Measurements from ENCODE around the gene PFN1. TPM values are rescaled to one million over a fixed set of nuclear protein-coding genes. Genes with fewer than 3 reads are reported as not detected.

Gene PFN1
- polyA plus RNA-seq, 10 donors, result 282 to 440 (median 354) TPM

DNA sequence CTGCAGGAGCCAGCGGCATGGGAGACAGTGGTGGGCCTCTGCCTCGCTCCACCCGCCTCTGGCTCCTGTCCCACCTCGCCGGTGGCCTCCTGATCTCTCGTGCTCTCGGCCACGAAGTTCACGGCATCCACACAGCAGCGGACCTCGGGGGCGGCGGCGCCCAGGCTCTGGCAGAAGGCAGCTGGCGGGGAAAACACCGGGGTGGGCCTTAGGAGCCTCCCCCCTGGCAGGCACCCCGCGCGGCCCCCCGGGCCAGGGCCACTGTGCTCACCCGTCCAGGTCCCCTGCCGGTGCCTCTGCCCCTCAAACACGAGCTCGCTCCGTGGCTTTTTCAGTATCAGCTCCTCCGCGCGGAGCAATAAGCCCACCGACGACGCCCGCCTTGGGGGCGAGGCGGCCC is 49.4 kb downstream of the PFN1 start:
- DNase-seq, result peak in 1 of 3 donors; percentile 56

DNA sequence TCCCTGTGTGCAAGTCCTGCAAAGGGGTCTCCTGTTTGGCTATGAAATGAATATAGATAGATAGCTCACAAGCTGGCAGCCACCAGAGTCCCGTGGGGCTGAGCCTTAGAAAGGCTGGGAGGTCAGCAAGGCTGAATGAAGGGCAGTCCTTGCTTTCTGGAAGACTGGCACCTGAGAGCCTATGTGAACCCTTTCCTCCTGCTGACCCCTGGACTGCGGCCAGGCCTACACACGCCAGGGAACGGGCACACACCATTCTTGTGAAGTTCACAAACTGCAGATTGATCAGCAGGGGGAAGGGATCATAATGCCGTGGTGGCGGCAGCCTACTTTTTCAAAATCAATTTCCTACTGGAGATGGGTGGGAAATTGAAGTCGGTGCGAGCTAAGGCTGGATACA is 50.0 kb downstream of the PFN1 start:
- no peak for DNase-seq

DNA sequence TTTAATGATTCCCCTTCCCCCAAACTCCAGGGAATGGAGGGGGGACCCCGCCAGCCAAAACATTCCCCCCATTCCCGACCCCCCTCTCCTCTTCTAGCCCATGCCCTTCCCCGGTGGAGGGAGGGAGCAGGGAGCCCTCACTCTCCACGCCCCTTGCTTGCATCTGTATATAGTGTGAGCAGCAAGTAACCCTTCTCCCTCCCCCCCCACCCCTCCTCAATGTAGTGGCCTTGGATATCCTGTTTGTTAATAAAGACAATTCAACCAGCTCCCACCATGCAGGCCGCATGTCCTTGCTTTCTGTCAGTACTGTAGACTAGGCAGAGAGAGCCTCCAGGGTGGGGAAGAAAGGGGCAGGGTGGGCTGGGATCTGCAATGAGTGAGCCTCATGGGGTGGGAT is 50.5 kb downstream of the PFN1 start:
- DNase-seq, result no peak

DNA sequence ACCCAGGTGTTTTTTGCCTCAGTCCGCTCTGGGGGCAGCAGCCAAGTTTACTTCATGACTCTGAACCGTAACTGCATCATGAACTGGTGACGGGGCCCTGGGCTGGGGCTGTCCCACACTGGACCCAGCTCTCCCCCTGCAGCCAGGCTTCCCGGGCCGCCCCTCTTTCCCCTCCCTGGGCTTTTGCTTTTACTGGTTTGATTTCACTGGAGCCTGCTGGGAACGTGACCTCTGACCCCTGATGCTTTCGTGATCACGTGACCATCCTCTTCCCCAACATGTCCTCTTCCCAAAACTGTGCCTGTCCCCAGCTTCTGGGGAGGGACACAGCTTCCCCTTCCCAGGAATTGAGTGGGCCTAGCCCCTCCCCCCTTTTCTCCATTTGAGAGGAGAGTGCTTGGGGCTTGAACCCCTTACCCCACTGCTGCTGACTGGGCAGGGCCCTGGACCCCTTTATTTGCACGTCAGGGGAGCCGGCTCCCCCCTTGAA is 51.1 kb downstream of the PFN1 start:
- DNase-seq, result no peak

DNA sequence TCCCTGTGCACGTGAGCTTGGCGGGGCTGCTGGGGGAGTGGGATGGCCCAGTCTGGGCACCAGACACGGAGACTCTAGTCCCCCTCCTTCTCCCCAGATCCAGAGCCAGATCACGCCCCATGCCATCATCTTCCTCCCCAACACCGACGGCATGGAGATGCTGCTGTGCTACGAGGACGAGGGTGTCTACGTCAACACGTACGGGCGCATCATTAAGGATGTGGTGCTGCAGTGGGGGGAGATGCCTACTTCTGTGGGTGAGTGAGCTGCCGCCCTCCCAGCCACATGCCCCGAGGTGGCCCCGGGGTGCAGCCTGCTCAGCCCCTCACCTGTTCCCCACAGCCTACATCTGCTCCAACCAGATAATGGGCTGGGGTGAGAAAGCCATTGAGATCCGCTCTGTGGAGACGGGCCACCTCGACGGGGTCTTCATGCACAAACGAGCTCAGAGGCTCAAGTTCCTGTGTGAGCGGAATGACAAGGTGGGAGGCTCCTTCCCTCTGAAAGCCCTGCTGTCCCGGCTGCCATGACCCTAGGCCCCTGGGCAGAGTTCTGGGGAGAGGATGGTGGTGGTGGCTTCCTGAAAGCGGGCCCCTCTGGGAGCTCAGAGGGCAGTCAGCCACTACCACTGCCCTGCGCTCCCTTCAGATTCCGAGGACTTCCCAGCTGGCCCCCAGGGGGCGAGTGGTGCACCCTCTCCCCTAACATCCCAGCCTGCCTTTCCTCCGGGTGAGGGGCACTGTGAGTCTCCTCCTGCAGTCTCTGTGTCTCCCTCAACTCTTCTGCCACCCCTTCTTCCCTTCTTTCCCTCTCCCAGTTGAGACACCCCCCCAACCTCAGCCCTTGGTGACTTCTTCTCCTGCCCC is 51.8 kb downstream of the PFN1 start:
- no peak for DNase-seq

DNA sequence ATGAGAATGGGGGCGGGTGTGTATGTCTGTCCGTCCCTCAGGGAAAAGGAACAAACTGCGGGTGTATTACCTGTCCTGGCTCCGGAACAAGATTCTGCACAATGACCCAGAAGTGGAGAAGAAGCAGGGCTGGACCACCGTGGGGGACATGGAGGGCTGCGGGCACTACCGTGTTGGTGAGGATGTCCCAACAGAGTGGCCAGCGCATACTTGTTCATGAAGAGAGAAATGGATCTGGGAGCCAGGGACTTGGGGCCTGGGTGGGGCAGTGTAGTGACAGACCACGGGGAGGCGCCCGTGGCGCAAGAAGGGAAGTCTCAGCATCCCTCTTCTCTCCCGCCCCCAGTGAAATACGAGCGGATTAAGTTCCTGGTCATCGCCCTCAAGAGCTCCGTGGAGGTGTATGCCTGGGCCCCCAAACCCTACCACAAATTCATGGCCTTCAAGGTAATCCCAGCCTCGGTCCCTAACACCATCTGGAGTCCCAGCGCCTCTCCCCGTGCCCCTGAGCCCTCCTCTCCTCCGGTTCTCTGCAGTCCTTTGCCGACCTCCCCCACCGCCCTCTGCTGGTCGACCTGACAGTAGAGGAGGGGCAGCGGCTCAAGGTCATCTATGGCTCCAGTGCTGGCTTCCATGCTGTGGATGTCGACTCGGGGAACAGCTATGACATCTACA is 52.5 kb downstream of the PFN1 start:
- no peak for DNase-seq

Other genes with a start within 250 kb of the PFN1 start
- 10 to 100 TPM; 26.8 to 34.6 (median 31.6) TPM for gene PELP1, start 244.4 kb downstream of the PFN1 start, polyA plus RNA-seq (ENCODE audit: insufficient read length in 10 of 10)
- gene ARRB2, start 237.9 kb downstream of the PFN1 start, polyA plus RNA-seq (ENCODE audit: insufficient read length in 10 of 10), result 10 to 100 TPM; 17.8 to 25.8 (median 20.3) TPM
- 10 to 100 TPM; 13.4 to 17.4 (median 15.8) TPM for gene MED11, start 217.1 kb downstream of the PFN1 start, polyA plus RNA-seq (ENCODE audit: insufficient read length in 10 of 10)
- gene ZMYND15, start 208.7 kb downstream of the PFN1 start, polyA plus RNA-seq (ENCODE audit: insufficient read length in 10 of 10), result under 1 TPM; 0.19 to 0.52 (median 0.30) TPM
- 1 to 10 TPM; 3.2 to 6.0 (median 5.2) TPM for gene CXCL16, start 208.6 kb downstream of the PFN1 start, polyA plus RNA-seq (ENCODE audit: insufficient read length in 10 of 10)
- gene TM4SF5, start 176.6 kb downstream of the PFN1 start, polyA plus RNA-seq (ENCODE audit: insufficient read length in 10 of 10), result not detected
- 1 to 10 TPM; 3.9 to 8.3 (median 5.8) TPM for gene VMO1, start 162.2 kb downstream of the PFN1 start, polyA plus RNA-seq (ENCODE audit: insufficient read length in 10 of 10)
- gene GLTPD2, start 159.6 kb downstream of the PFN1 start, polyA plus RNA-seq (ENCODE audit: insufficient read length in 10 of 10), result under 1 TPM in 9 of 10 donors, not detected in 1; 0.40 to 0.79 (median 0.56) TPM
- 100 to 1,000 TPM in 4 of 10 donors, 10 to 100 TPM in 6; 88.8 to 107 (median 96.2) TPM for gene PSMB6, start 152.4 kb downstream of the PFN1 start, polyA plus RNA-seq (ENCODE audit: insufficient read length in 10 of 10)
- 10 to 100 TPM; 15.4 to 35.0 (median 24.6) TPM for gene PLD2, start 141.4 kb downstream of the PFN1 start, polyA plus RNA-seq (ENCODE audit: insufficient read length in 10 of 10)
- 10 to 100 TPM; 24.8 to 47.0 (median 30.4) TPM for gene MINK1, start 115.2 kb downstream of the PFN1 start, polyA plus RNA-seq (ENCODE audit: insufficient read length in 10 of 10)
- 1 to 10 TPM in 8 of 10 donors, under 1 TPM in 2; 0.67 to 2.1 (median 1.4) TPM for gene C17orf107, start 49.0 kb downstream of the PFN1 start, polyA plus RNA-seq (ENCODE audit: insufficient read length in 10 of 10)
- 1 to 10 TPM in 8 of 10 donors, under 1 TPM in 2; 0.67 to 5.5 (median 1.7) TPM for gene CHRNE, start 45.4 kb downstream of the PFN1 start, polyA plus RNA-seq (ENCODE audit: insufficient read length in 10 of 10)
- gene GP1BA, start 16.3 kb downstream of the PFN1 start, polyA plus RNA-seq (ENCODE audit: insufficient read length in 10 of 10), result 1 to 10 TPM in 4 of 10 donors, under 1 TPM in 6; 0.58 to 1.7 (median 0.81) TPM
- gene SLC25A11, start 8.5 kb downstream of the PFN1 start, polyA plus RNA-seq (ENCODE audit: insufficient read length in 10 of 10), result 10 to 100 TPM; 41.8 to 58.0 (median 49.9) TPM
- 10 to 100 TPM; 61.9 to 77.7 (median 68.3) TPM for gene RNF167, start 8.3 kb downstream of the PFN1 start, polyA plus RNA-seq (ENCODE audit: insufficient read length in 10 of 10)
- gene ENO3, start 2.6 kb upstream of the PFN1 start, polyA plus RNA-seq (ENCODE audit: insufficient read length in 10 of 10), result 1,000 to 10,000 TPM in 9 of 10 donors, 100 to 1,000 TPM in 1; 770 to 2,512 (median 1,687) TPM
- gene SPAG7, start 19.3 kb upstream of the PFN1 start, polyA plus RNA-seq (ENCODE audit: insufficient read length in 10 of 10), result 100 to 1,000 TPM in 2 of 10 donors, 10 to 100 TPM in 8; 78.8 to 113 (median 81.3) TPM
- 10 to 100 TPM; 14.6 to 33.9 (median 21.6) TPM for gene CAMTA2, start 39.1 kb upstream of the PFN1 start, polyA plus RNA-seq (ENCODE audit: insufficient read length in 10 of 10)
- gene INCA1, start 49.0 kb upstream of the PFN1 start, polyA plus RNA-seq (ENCODE audit: insufficient read length in 10 of 10), result 1 to 10 TPM; 3.0 to 6.9 (median 4.2) TPM
- 100 to 1,000 TPM in 5 of 10 donors, 10 to 100 TPM in 5; 74.9 to 113 (median 100) TPM for gene KIF1C, start 49.4 kb upstream of the PFN1 start, polyA plus RNA-seq (ENCODE audit: insufficient read length in 10 of 10)
- under 1 TPM in 8 of 10 donors, not detected in 2; 0.07 to 0.28 (median 0.15) TPM for gene SLC52A1, start 86.9 kb upstream of the PFN1 start, polyA plus RNA-seq (ENCODE audit: insufficient read length in 10 of 10)
- gene ZFP3, start 129.9 kb upstream of the PFN1 start, polyA plus RNA-seq (ENCODE audit: insufficient read length in 10 of 10), result 10 to 100 TPM in 7 of 10 donors, 1 to 10 TPM in 3; 8.2 to 14.2 (median 10.8) TPM
- 10 to 100 TPM in 8 of 10 donors, 1 to 10 TPM in 2; 8.6 to 33.3 (median 10.7) TPM for gene ZNF232, start 163.3 kb upstream of the PFN1 start, polyA plus RNA-seq (ENCODE audit: insufficient read length in 10 of 10)
- 10 to 100 TPM in 5 of 10 donors, 1 to 10 TPM in 5; 5.1 to 38.9 (median 10.5) TPM for gene USP6, start 167.5 kb upstream of the PFN1 start, polyA plus RNA-seq (ENCODE audit: insufficient read length in 10 of 10)
- 10 to 100 TPM in 4 of 10 donors, 1 to 10 TPM in 6; 7.2 to 13.5 (median 9.0) TPM for gene ZNF594, start 243.3 kb upstream of the PFN1 start, polyA plus RNA-seq (ENCODE audit: insufficient read length in 10 of 10)

All from muscle of back (tissue), 11 donors.